GM21447 (cell line): ENCODE results near the gene KRT80.

Experiments used
- ATAC-seq: cut with Tn5 transposase; IDR thresholded peaks from one replicate; pipeline ENCODE4 v1.9.1; 2021; ENCODE audit not compliant: unreplicated experiment

Gene KRT80

GRCh38 chr12:52199294-52199919 is 7.6 kb upstream of the KRT80 start:
- ATAC-seq = no peak

GRCh38 chr12:52198454-52199215 is 6.8 kb upstream of the KRT80 start:
- ATAC-seq = no peak

- no peak for ATAC-seq
These were observed 5.8 kb upstream of the KRT80 start for GRCh38 chr12:52197371-52198231.

- ATAC-seq = no peak
These were observed 3.4 kb upstream of the KRT80 start for GRCh38 chr12:52195065-52195730.

GRCh38 chr12:52193991-52194390 is 2.2 kb upstream of the KRT80 start:
- ATAC-seq = no peak

GRCh38 chr12:52193532-52193931 is 1.7 kb upstream of the KRT80 start:
- ATAC-seq = no peak

- no peak for ATAC-seq
These were observed 719 bp downstream of the KRT80 start for GRCh38 chr12:52190860-52191729.

GRCh38 chr12:52189376-52190174 is 2.2 kb downstream of the KRT80 start:
- no peak for ATAC-seq

GRCh38 chr12:52188658-52189057 is 3.2 kb downstream of the KRT80 start:
- no peak for ATAC-seq

GRCh38 chr12:52187640-52188039 is 4.2 kb downstream of the KRT80 start:
- no peak for ATAC-seq

- ATAC-seq = no peak
These were observed 4.6 kb downstream of the KRT80 start for GRCh38 chr12:52187206-52187605.

GRCh38 chr12:52186118-52186840 is 5.5 kb downstream of the KRT80 start:
- no peak for ATAC-seq

- no peak for ATAC-seq
These were observed 6.3 kb downstream of the KRT80 start for GRCh38 chr12:52185400-52185967.

GRCh38 chr12:52184813-52185212 is 7.0 kb downstream of the KRT80 start:
- no peak for ATAC-seq

GRCh38 chr12:52183971-52184370 is 7.8 kb downstream of the KRT80 start:
- no peak for ATAC-seq

GRCh38 chr12:52183544-52183910 is 8.3 kb downstream of the KRT80 start:
- no peak for ATAC-seq

GRCh38 chr12:52182898-52183543 is 8.8 kb downstream of the KRT80 start:
- no peak for ATAC-seq

- ATAC-seq = no peak
These were observed 9.4 kb downstream of the KRT80 start for GRCh38 chr12:52182384-52182783.
